ENCODE data around the gene RFX1.
"Not testable (repeated sequence)": the region's sequence is repeated elsewhere in the genome, so short reads cannot be mapped to it uniquely, and the experiment has no call there.

- not testable (repeated sequence) for TF ChIP-seq POLR2A (IDR thresholded peaks at IDR 0.05); CTCF (IDR thresholded peaks at IDR 0.05 in 4 of 5, conservative IDR thresholded peaks at IDR 0.05 in 1 of 5)
These were observed 13.6 kb upstream of the RFX1 start for GRCh38 chr19:14019739-14020138.

All from gastrocnemius medialis (tissue), 4 donors.